SH-SY5Y (cell line): ENCODE data around the gene FCN1.

ENCODE experiments used
- GATA2 ChIP-seq: IDR thresholded peaks from 2 replicates; pipeline ENCODE4 v1.6.1; 2011; ENCODE audit warnings: mild to moderate bottlenecking, low read depth, low read length
- GATA3 ChIP-seq: IDR thresholded peaks from 2 replicates; pipeline ENCODE4 v1.6.1; 2011; ENCODE audit warnings: low read depth, mild to moderate bottlenecking, low read length, moderate library complexity

DNA sequence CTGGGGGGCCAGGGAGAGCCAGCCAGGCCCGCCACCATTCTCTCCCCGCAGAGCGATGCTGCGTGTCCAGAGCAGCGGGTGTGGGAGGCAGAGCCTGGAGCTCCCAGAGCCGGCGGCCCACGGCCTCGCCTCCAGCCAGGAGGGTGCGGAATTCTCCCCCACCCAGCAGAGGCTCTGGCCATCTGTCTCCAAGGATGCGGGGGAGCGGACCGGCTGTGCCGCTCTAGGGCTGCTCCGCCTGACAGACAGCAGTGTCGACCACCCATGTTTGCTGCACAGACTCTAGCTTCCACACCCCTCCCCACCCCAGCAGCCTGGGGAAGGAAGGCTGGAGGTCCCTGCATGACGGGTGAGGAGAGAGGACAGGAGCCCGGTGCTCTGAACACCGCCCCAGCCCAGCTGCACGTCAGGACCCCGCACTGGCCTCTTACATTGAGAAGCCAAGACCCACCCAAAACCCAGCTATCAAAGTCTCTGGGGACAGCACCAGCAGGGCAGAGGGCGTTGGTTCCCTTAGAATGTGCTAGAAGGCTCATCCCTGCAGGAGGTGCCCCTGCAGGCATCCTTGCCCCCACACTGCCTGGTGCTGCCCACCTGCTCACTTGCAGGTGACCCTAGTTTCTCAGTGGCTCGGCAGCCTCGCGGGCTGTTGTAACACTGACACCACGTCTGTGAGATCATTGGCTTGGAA lies 29.7 kb upstream of the FCN1 start:
- TF ChIP-seq GATA2 (no peak), GATA3 (no peak)
